SK-MEL-5 (cell line): ENCODE measurements around the gene EYS. TPM values are rescaled to one million over a fixed set of nuclear protein-coding genes. Genes with fewer than 3 reads are reported as not detected.
"Not testable (repeated sequence)": the region's sequence is repeated elsewhere in the genome, so short reads cannot be mapped to it uniquely, and the experiment has no call there.

Experiments
- DNase-seq: peaks from one replicate; pipeline ENCODE4 v3.0.0-alpha.2; 2016; ENCODE audit warnings: low read depth, low spot score
- in situ Hi-C: cut with HindIII; loops from 2 replicates; pipeline ENCODE4 v1.10.0; 2016; ENCODE audit warnings: low sequenced_read_pairs, high pct_unique_total_duplicates, low pct_unique_long_range_greater_than_20kb
- total RNA-seq: library from RNA; depleted of rRNA; stranded (reverse); fragments of >200 nt; shearing (Covaris generic); gene quantifications from 2 replicates; pipeline ENCODE4 v1.2.3, GENCODE V29; 2014

Gene EYS
- total RNA-seq, 1 experiment from 2014 or later, result 0.03 TPM

- DNase-seq, result no peak
- in situ Hi-C loops, result no loop called here
Observed at GRCh38 chr6:65072500-65072899, 634.5 kb downstream of the EYS start.

GRCh38 chr6:65071480-65071879 is 635.5 kb downstream of the EYS start:
- in situ Hi-C loops, result no loop called here
- DNase-seq, result no peak

DNA sequence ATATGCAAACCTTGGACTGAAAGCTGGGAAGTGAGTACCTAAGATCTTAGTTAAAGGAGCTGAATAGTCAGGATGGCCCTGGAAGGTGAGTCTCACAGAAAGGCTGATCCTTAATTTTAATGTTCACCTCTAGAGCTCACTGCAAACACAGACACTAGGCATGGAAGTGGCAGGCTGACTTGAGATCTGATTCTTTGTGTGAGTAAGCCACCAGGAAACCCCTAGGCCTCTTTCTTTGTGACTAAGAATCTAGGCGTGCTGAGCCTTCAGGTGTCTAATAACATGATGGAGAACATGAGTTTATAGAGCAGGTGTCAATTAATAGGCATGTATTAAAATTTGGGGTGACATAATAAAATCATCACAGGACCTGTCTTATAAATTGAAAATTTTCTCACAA is 642.2 kb downstream of the EYS start:
- no peak for DNase-seq
- in situ Hi-C loops, result no loop called here

DNA sequence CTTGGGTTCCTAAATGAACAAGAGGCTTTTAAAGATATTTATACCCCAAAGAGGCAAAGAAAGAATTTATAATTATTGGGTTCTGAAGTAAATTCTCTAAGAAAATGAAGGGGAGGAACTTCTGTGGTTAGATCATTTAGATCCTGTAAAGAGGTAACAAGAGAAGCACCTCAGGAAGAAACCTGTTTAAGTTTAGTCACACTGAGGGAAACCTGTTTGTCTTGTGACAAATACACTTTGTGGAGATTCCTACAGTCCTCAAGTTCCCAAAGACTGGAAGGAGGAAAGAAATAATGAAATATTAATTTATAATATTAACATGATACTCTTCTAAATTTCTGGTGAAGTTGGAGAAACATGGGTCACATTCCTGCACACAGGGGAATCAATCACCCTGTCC is 647.5 kb downstream of the EYS start:
- in situ Hi-C loops, result no loop called here
- no peak for DNase-seq

DNA sequence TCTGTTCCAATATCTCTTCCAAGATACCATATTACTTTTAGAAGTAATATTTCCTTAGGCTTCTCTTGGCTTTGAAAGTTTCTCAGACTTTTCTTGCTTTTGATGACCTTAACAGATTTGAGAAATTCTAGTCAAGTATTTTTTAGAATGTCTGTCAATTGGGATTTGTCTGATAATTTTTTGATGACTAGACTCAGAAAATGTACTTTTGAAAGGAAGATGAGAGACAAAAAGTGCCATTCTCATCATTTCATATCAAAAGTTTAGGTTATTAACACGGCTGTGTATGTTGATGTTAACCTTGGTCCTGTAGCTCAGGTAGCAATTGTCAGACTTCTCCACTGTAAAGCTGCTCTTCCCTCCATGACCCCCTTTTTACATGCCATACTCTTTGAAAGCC is 651.5 kb downstream of the EYS start:
- no peak for DNase-seq
- in situ Hi-C loops, result no loop called here

DNA sequence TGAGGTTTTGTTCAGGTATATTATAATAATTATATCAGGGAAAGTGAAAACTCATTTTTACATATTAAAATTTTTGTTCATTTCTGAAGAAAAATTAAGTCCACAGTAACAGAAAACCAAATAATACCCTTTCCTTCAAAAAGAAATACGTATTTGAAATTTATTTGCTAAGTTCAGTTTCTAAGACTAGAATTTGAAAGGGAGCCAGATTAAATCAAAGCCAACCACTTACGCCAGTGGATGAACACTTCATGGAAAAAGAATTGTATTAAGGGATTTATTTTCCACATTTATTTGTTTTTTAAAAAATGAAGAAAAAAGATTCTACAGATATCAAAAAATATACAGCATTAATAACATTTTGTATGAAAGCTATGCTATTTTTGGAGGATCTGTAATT is 654.4 kb downstream of the EYS start:
- no peak for DNase-seq
- in situ Hi-C loops, result no loop called here

DNA sequence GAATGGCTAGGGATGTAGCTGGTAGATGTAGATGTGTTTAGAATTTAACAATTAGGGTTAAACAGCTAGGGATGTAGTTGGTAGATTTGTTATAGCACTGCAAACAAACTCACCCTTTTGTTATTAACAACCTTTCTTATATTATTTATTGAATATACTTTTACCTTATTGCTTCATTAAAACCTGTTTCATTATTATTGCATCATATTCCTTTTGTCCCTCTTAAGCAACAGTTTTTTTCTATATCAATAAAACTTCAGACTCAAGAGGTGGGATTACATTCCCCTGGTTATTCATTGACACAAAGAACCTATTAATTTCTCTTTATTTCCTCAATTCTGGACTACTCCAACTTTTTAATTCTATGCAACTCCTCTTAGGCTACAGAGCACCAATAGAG is 661.2 kb downstream of the EYS start:
- in situ Hi-C loops, result no loop called here
- DNase-seq, result no peak

GRCh38 chr6:65014006-65014405 is 693.0 kb downstream of the EYS start:
- no peak for DNase-seq
- in situ Hi-C loops, result no loop called here

DNA sequence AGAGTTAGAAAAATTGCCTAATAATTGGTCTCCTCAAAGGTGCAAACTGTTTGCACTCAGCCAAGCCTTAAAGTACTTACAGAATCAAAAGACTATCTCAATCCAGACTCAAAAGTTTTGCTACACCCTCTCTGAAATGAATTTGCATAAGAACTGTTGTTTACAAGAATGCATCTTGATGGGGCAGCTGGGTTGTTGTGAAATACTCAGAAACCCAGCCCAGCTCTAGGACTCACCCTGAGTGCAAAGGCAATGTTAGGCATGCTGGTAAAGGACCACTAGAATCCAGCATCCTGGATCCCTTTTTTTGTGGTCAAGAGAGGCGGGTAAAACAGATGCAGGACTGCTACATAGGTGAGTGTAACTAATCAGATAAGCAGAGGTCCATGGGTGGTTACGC is 700.2 kb downstream of the EYS start:
- in situ Hi-C loops, result no loop called here
- DNase-seq, result no peak

- DNase-seq, result peak; percentile 9
- in situ Hi-C loops, result no loop called here
Observed at GRCh38 chr6:65004283-65004682, 702.7 kb downstream of the EYS start.

GRCh38 chr6:65002882-65003281 is 704.1 kb downstream of the EYS start:
- DNase-seq, in situ Hi-C loops: not testable (repeated sequence)

- in situ Hi-C loops, result no loop called here
- no peak for DNase-seq
Observed at GRCh38 chr6:65000815-65001214, 706.2 kb downstream of the EYS start.

DNA sequence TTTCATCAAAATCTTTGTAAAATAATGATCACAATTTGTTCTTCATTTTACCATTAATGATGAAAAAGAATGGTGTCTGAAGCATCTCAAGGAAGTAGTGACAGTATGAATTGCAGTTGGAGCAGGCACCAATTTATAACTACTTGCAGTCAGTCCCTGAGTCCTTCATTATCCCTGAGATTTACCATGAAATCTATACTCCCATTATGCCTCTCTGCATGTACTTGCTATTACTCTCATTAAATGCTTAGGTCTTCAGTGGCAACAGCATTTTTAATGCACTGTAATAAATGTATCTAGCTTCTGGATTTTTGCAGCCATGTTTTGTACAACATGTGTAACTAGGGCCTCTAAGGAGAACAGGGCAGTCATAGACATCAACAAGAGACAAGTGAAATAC is 708.8 kb downstream of the EYS start:
- in situ Hi-C loops, result no loop called here
- no peak for DNase-seq

DNA sequence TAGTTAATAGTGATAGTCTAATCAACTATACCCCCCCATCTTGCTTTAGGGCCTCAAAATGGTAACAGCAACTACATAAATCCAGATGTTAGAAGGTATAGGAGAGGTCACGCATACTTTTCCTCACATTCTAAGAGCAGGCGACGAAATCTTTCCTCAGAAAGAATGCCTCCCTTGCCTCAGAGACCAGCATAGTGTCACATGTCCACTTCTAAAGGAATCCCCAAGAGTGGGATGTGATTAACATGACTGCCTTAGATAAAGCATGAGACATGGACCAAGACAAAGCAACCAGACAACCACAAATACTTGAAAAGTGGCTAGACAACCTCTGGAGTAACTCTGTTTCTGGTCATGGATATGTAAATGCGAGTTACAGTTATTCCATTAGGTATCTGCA is 710.7 kb downstream of the EYS start:
- no peak for DNase-seq
- in situ Hi-C loops, result no loop called here

DNA sequence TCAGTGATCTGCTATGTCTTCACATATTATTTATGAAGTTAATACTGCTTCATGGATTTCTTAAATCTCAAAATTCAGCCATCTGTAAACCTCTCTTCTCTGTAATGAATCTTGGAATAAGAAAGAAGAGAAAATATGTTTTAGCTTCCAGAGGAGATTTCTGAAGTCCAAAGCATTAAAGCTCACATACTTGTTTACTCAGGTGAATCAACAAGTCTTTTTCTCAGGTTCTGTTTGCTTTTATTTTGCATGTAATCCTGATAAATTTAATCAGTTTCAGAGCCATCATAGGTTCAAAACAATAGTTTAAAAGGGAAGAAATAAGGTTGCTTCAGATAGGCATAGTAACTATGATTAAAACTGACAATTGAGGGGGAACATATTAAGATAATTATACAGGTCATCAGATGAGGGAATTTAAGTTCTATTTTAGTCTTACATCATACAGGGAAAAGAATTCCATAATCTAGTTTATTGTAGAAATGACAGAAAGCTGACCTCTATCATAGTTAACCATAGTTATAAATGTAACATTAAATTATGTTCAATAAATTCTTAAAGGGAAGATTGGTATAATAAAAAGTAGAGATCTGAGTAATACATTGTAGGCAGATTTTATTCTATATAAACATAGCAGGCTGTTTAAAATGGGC is 716.2 kb downstream of the EYS start:
- DNase-seq, result no peak
- in situ Hi-C loops, result no loop called here

DNA sequence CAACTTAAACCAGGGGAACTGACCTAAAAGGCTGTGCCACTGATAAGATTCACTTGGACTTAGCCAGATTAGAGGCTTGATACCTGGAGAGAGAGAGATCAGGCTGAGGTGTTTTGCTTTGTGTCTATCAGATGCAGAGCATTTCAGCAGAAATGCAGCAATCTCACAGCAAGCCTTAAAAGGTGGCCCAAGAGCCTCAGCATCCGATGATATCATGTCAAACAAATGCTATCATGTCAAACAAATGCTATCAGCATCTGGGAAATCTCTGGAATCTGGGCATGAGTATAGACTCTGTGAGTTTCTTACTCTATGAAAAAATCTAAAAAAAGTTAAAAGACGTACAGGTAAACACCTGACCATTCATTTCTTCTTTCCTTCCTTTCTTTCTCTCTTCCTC is 718.9 kb downstream of the EYS start:
- DNase-seq, result no peak
- in situ Hi-C loops, result no loop called here

- in situ Hi-C loops, result no loop called here
- no peak for DNase-seq
Observed at GRCh38 chr6:64987066-64987465, 720.0 kb downstream of the EYS start.

DNA sequence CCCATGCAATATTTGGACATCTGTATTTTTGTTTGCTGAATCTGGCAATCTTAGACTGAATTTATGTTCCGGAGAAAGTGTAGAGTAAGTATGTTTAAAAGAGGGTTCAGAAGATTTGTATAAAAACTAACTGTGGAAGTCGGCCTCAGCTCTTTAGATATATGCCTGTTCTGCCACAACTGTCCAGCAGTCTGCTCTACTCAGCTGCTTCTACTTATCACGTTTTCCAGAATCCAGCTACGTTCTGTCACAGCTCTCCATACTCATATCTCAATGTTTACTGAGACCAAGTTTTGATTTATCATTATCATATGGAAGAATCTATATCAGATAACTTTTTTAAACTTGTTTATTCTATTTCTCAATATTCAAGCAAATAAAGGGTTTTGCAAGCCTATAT is 721.3 kb downstream of the EYS start:
- in situ Hi-C loops, result no loop called here
- DNase-seq, result no peak

DNA sequence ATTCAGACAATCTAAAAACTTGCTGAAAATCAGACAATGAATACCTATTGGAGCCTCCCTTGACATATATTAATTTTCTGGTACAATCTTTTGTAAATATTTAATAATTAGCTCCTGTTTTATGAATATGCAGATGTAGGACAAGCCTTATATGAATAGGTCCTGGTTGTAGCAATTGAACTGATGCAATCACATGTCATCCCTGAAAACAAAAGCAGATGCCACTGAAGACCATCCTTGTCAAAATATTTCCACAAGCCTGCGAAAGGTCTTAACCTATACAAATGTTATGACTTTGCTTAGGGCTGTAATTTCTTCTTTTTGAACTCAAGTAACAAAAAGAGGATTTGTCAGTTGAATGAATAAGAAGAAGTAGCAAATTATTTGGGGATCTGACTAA is 722.1 kb downstream of the EYS start:
- in situ Hi-C loops, result no loop called here
- DNase-seq, result no peak

DNA sequence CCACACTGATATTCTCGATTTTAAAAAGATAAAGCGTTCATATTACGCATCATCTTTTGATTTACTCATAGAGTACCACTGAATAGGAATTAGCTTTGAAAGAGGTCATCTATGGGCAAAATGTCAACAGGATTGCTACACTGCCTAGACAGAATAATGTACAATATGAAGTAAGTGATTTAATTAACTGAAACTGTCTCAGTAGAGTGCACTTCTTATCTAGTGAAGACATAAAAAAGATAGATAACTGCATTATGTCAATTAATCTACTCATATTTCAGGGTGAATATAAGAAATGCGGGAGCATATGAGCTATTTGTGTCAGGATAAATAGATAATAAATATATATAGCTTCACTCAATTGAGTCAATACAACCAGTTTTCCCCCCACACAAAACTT is 723.9 kb downstream of the EYS start:
- no peak for DNase-seq
- in situ Hi-C loops, result no loop called here
